ENCODE measurements around the gene CCL27.

- peak; percentile 82 for TF ChIP-seq CTCF (IDR thresholded peaks at IDR 0.05; ENCODE audit: low read depth, low read length)
- TF ChIP-seq EZH2phosphoT487 (IDR thresholded peaks at IDR 0.05; ENCODE audit: low read depth): no peak
Measured at GRCh38 chr9:34612788-34613390, 49.6 kb downstream of the CCL27 start.

All from OCI-LY3 (cell line).